H9 (cell line): ENCODE data around the gene JAG1. TPM values are rescaled to one million over a fixed set of nuclear protein-coding genes. Genes with fewer than 3 reads are reported as not detected.

Source experiments
- DNase-seq: peaks from one replicate; pipeline ENCODE4 v3.0.0-alpha.2; 2017
- H2AFZ ChIP-seq: one replicate; pipeline ENCODE4 v1.6.1; 2013; ENCODE audit warnings: mild to moderate bottlenecking, low read length, control low read depth, moderate library complexity
- H2AK5ac ChIP-seq: 2 replicates; pipeline ENCODE4 v1.6.1; 2013; ENCODE audit warnings: low read length, control low read depth, mixed read lengths; ENCODE audit not compliant: insufficient read length
- H2BK120ac ChIP-seq: one replicate; pipeline ENCODE4 v1.6.1; 2013; ENCODE audit warnings: low read depth, mild to moderate bottlenecking, low read length, control low read depth, inconsistent platforms; ENCODE audit not compliant: poor library complexity, severe bottlenecking
- H2BK12ac ChIP-seq: 2 replicates; pipeline ENCODE4 v1.6.1; 2013; ENCODE audit warnings: low read length, control low read depth, mixed read lengths, low read depth; ENCODE audit not compliant: insufficient read length
- H2BK15ac ChIP-seq: 2 replicates; pipeline ENCODE4 v1.6.1; 2013; ENCODE audit warnings: low read depth, low read length, control low read depth
- H2BK20ac ChIP-seq: one replicate; pipeline ENCODE4 v1.6.1; 2013; ENCODE audit warnings: low read depth, mild to moderate bottlenecking, low read length, control low read depth, inconsistent platforms; ENCODE audit not compliant: poor library complexity, severe bottlenecking
- H2BK5ac ChIP-seq: 2 replicates; pipeline ENCODE4 v1.6.1; 2013; ENCODE audit warnings: low read length, control low read depth, mixed read lengths; ENCODE audit not compliant: insufficient read length
- H3K14ac ChIP-seq: 2 replicates; pipeline ENCODE4 v1.6.1; 2013; ENCODE audit warnings: low read length, control low read depth; ENCODE audit not compliant: insufficient read depth
- H3K18ac ChIP-seq: 2 replicates; pipeline ENCODE4 v1.6.1; 2013; ENCODE audit warnings: low read depth, mild to moderate bottlenecking, mixed read lengths, low read length, control low read depth; ENCODE audit not compliant: insufficient read length
- H3K23ac ChIP-seq: 2 replicates; pipeline ENCODE4 v1.6.1; 2013; ENCODE audit warnings: low read length, control low read depth, mixed read lengths, low read depth; ENCODE audit not compliant: insufficient read length
- H3K23me2 ChIP-seq: 2 replicates; pipeline ENCODE4 v1.6.1; 2013; ENCODE audit warnings: low read depth, mild to moderate bottlenecking, mixed read lengths, low read length, control low read depth; ENCODE audit not compliant: insufficient read length, poor library complexity, severe bottlenecking
- H3K27ac ChIP-seq: 2 replicates; pipeline ENCODE4 v1.5.1; 2013; ENCODE audit warnings: low read length, control low read depth, mixed read lengths, low read depth; ENCODE audit not compliant: insufficient read length
- H3K27me3 ChIP-seq: 2 replicates; pipeline ENCODE4 v1.6.1; 2013; ENCODE audit warnings: low read length, control low read depth, inconsistent platforms; ENCODE audit not compliant: insufficient read depth
- H3K4ac ChIP-seq: 2 replicates; pipeline ENCODE4 v1.6.1; 2013; ENCODE audit warnings: low read depth, mild to moderate bottlenecking, control low read depth, inconsistent platforms, low read length, moderate library complexity
- H3K4me1 ChIP-seq: 2 replicates; pipeline ENCODE4 v1.6.1; 2013; ENCODE audit warnings: low read length, control low read depth, inconsistent platforms; ENCODE audit not compliant: insufficient read depth
- H3K4me2 ChIP-seq: 2 replicates; pipeline ENCODE4 v1.6.1; 2013; ENCODE audit warnings: low read length, control low read depth, mixed read lengths; ENCODE audit not compliant: insufficient read length, insufficient read depth
- H3K56ac ChIP-seq: 2 replicates; pipeline ENCODE4 v1.6.1; 2013; ENCODE audit warnings: low read depth, mild to moderate bottlenecking, mixed read lengths, low read length, control low read depth; ENCODE audit not compliant: insufficient read length
- H3K79me1 ChIP-seq: 2 replicates; pipeline ENCODE4 v1.6.1; 2013; ENCODE audit warnings: low read depth, mild to moderate bottlenecking, moderate library complexity, low read length, control low read depth, inconsistent platforms; ENCODE audit not compliant: insufficient read depth, poor library complexity, severe bottlenecking
- H3K79me2 ChIP-seq: 2 replicates; pipeline ENCODE4 v1.6.1; 2013; ENCODE audit warnings: low read length, control low read depth, inconsistent platforms; ENCODE audit not compliant: insufficient read depth
- H3K9ac ChIP-seq: 2 replicates; pipeline ENCODE4 v1.6.1; 2013; ENCODE audit warnings: low read length, control low read depth, mixed read lengths; ENCODE audit not compliant: insufficient read length; ENCODE audit errors: extremely low read depth
- H3K9me3 ChIP-seq: one replicate; pipeline ENCODE4 v1.6.1; 2013; ENCODE audit warnings: low read depth, low read length, inconsistent platforms; ENCODE audit not compliant: control insufficient read depth
- H3T11ph ChIP-seq: one replicate; pipeline ENCODE4 v1.6.1; 2013; ENCODE audit warnings: mild to moderate bottlenecking, low read length, control low read depth, inconsistent platforms
- H4K20me1 ChIP-seq: one replicate; pipeline ENCODE4 v1.6.1; 2013; ENCODE audit not compliant: control insufficient read depth, insufficient read length, insufficient read depth
- H4K5ac ChIP-seq: 2 replicates; pipeline ENCODE4 v1.6.1; 2013; ENCODE audit warnings: low read depth, mild to moderate bottlenecking, mixed read lengths, low read length, control low read depth; ENCODE audit not compliant: insufficient read length
- H4K8ac ChIP-seq: replicated peaks from 2 replicates; pipeline ENCODE4 v1.6.1; 2013; ENCODE audit warnings: low read length, control low read depth, mixed read lengths, low read depth; ENCODE audit not compliant: insufficient read length
- H4K91ac ChIP-seq: 2 replicates; pipeline ENCODE4 v1.6.1; 2013; ENCODE audit warnings: low read depth, mild to moderate bottlenecking, moderate library complexity, mixed read lengths, low read length, control low read depth; ENCODE audit not compliant: insufficient read length
- H3K27ac Mint-ChIP-seq, 3 experiments: 2 replicates in 2 of 3; 3 replicates in 1 of 3; pipeline ENCODE4 v1.8.0; 2020 to 2021; ENCODE audit warnings: mixed read lengths in 3 of 3, mild to moderate bottlenecking in 1 of 3, moderate library complexity in 1 of 3
- H3K27me3 Mint-ChIP-seq: 2 replicates; pipeline ENCODE4 v1.8.0; 2021; ENCODE audit warnings: low read depth, mild to moderate bottlenecking, moderate library complexity, mixed read lengths
- H3K36me3 Mint-ChIP-seq, 3 experiments: 2 replicates in 2 of 3; 3 replicates in 1 of 3; pipeline ENCODE4 v1.8.0; 2020 to 2021; ENCODE audit warnings: low read depth in 3 of 3, mixed read lengths in 3 of 3; ENCODE audit not compliant: insufficient read depth in 1 of 3
- H3K4me1 Mint-ChIP-seq, 2 experiments: 2 replicates each; pipeline ENCODE4 v1.8.0; 2020; ENCODE audit warnings: mixed read lengths in 2 of 2
- H3K4me3 Mint-ChIP-seq, 2 experiments: 2 replicates in 1 of 2; 3 replicates in 1 of 2; pipeline ENCODE4 v1.8.0; 2020 to 2021; ENCODE audit warnings: mild to moderate bottlenecking in 2 of 2, mixed read lengths in 2 of 2, moderate library complexity in 1 of 2
- H3K9me3 Mint-ChIP-seq, 2 experiments: 2 replicates in 1 of 2; 3 replicates in 1 of 2; pipeline ENCODE4 v1.8.0; 2020; ENCODE audit warnings: mild to moderate bottlenecking in 2 of 2, mixed read lengths in 2 of 2, moderate library complexity in 1 of 2
- WGBS: extraction: QIAGEN DNeasy Blood & Tissue Kit; methylation state at CpG from one replicate; pipeline ENCODE4 v1.1.7; 2013; ENCODE audit warnings: missing lambda C conversion rate, low lambda C conversion rate, mixed read lengths; ENCODE audit not compliant: insufficient read length; ENCODE audit errors: extremely low coverage; 5-methylcytosine and 5-hydroxymethylcytosine counted together
- total RNA-seq: library from RNA; stranded (reverse); gene quantifications from 2 replicates; pipeline ENCODE4 v1.2.1, GENCODE V29; 2021
- TF ChIP-seq, protein P1 (sequence below): fragments of 200-600 bp; sonication (generic); conservative IDR thresholded peaks from 3 replicates; pipeline ENCODE4 v1.8.0; 2021; ENCODE audit warnings: antibody characterized with exemption, mild to moderate bottlenecking

The JAG1 gene
- total RNA-seq, 1 experiment from 2014 or later = 58.1 TPM

DNA sequence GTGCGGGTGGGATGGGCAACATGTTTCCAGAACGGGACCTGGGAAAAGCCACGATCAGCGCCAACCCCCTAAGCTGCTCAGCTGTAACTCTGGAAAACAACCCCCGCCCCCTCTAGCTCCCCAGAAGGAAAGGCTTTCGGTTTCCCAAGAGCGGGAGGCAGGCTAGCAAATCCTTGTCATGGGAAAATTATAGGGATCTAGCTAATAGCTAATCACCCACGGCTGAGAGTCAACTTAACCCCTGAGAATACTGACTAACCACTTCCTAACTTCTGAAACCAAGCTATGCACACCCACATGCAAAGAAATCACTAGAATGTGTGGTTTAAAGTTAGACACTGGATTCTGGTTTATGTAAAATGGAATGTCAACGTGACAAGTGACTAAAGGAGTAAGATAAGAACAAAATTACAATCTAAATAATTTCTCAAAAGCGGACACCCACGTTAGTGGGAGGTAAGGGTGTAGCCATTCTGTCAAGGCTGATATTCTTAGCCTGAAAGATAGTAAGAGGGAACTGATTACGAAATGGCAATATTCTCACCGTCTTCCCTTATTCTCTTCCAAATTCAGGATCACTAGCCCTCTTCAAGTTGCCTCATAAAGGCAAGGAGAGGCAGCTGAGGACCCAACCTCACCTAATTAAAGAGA, 20.1 kb downstream of the JAG1 start:
- no peak overlapping the region for H3K23ac ChIP-seq
- peak overlapping the region in 2 of 3 experiments; percentile 78 to 88; a peak in 5 of 7 replicates for H3K27ac Mint-ChIP-seq
- H3K9me3 ChIP-seq = no peaks in the 10 kb centered on the region
- no peak overlapping the region for H2AK5ac ChIP-seq
- peaks cover 83 to 91% of the 10 kb centered on the region in 2 experiments for H3K4me1 Mint-ChIP-seq
- H3K79me2 ChIP-seq = no peaks in the 10 kb centered on the region
- H3K27ac ChIP-seq = no peak overlapping the region
- H2AFZ ChIP-seq = no peak overlapping the region
- H3K27me3 ChIP-seq = no peaks in the 10 kb centered on the region
- H3K4me2 ChIP-seq = no peak overlapping the region
- no peak overlapping the region for H4K91ac ChIP-seq
- no peak overlapping the region for H2BK5ac ChIP-seq
- no peak overlapping the region for H3T11ph ChIP-seq
- no CpG with 5 or more reads among the region's 13 CpGs for WGBS
- DNase-seq = no peak
- no peak overlapping the region for H2BK15ac ChIP-seq
- no peak overlapping the region for H4K5ac ChIP-seq
- no peaks in the 10 kb centered on the region for H4K20me1 ChIP-seq
- H3K18ac ChIP-seq = no peak overlapping the region
- H3K14ac ChIP-seq = no peak overlapping the region
- H2BK20ac ChIP-seq = no peak overlapping the region
- H3K9ac ChIP-seq = no peak overlapping the region
- no peak overlapping the region for H4K8ac ChIP-seq
- no peak overlapping the region for H3K4ac ChIP-seq
- H3K79me1 ChIP-seq = peaks cover 4% of the 10 kb centered on the region
- H3K23me2 ChIP-seq = no peaks in the 10 kb centered on the region
- no peak overlapping the region; a peak in 1 of 5 replicates for H3K4me3 Mint-ChIP-seq
- H3K56ac ChIP-seq = no peak overlapping the region
- TF ChIP-seq, protein P1, sequence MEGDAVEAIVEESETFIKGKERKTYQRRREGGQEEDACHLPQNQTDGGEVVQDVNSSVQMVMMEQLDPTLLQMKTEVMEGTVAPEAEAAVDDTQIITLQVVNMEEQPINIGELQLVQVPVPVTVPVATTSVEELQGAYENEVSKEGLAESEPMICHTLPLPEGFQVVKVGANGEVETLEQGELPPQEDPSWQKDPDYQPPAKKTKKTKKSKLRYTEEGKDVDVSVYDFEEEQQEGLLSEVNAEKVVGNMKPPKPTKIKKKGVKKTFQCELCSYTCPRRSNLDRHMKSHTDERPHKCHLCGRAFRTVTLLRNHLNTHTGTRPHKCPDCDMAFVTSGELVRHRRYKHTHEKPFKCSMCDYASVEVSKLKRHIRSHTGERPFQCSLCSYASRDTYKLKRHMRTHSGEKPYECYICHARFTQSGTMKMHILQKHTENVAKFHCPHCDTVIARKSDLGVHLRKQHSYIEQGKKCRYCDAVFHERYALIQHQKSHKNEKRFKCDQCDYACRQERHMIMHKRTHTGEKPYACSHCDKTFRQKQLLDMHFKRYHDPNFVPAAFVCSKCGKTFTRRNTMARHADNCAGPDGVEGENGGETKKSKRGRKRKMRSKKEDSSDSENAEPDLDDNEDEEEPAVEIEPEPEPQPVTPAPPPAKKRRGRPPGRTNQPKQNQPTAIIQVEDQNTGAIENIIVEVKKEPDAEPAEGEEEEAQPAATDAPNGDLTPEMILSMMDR = no peak
- no peaks in the 10 kb centered on the region; the same call in 1 of the 2 replicates for H3K27me3 Mint-ChIP-seq
- H3K4me1 ChIP-seq = peaks cover 21% of the 10 kb centered on the region; the same call in 1 of the 2 replicates
- H3K36me3 Mint-ChIP-seq = peaks cover 36 to 92% (median 65%) of the 10 kb centered on the region in 3 experiments
- no peak overlapping the region for H2BK120ac ChIP-seq
- H3K9me3 Mint-ChIP-seq = no peaks in the 10 kb centered on the region
- no peak overlapping the region for H2BK12ac ChIP-seq
